HepG2 (cell line): ENCODE data around the gene PIEZO1. TPM values are rescaled to one million over a fixed set of nuclear protein-coding genes. Genes with fewer than 3 reads are reported as not detected.
A peak's percentile ranks its signal among the peaks of the same experiment; 100 is the strongest.

Experiments used
- ELF1 ChIP-seq: sonication (generic); formaldehyde crosslinking; IDR thresholded peaks from 2 replicates; pipeline ENCODE4 v1.4.0; 2020; ENCODE audit warnings: missing genetic modification reagents
- ISL2 ChIP-seq: sonication (generic); formaldehyde crosslinking; IDR thresholded peaks from 2 replicates; pipeline ENCODE4 v1.5.0; 2020; ENCODE audit warnings: missing genetic modification reagents
- MXD4 ChIP-seq: IDR thresholded peaks from 2 replicates; pipeline ENCODE4 v1.6.1; 2016; ENCODE audit warnings: mild to moderate bottlenecking, missing biosample characterization, missing genetic modification reagents
- NRL ChIP-seq: sonication (generic); formaldehyde crosslinking; IDR thresholded peaks from 2 replicates; pipeline ENCODE4 v1.5.0; 2020; ENCODE audit warnings: missing genetic modification reagents, mild to moderate bottlenecking, moderate library complexity, borderline replicate concordance
- ZNF224 ChIP-seq: sonication (generic); formaldehyde crosslinking; IDR thresholded peaks from 2 replicates; pipeline ENCODE4 v1.5.0; 2020; ENCODE audit warnings: mild to moderate bottlenecking, missing genetic modification reagents
- ZNF512 ChIP-seq: sonication (generic); formaldehyde crosslinking; IDR thresholded peaks from 2 replicates; pipeline ENCODE4 v1.4.0; 2020; ENCODE audit warnings: mild to moderate bottlenecking, missing genetic modification reagents
- polyA plus RNA-seq, 8 experiments: library from polyadenylated mRNA; depleted of rRNA in 3 of 8; stranded (reverse) in 7 of 8; unstranded in 1 of 8; fragments of >200 nt; fragmentation: Illumina TruSeq in 4 of 8; extraction: Trizol in 4 of 8; gene quantifications; 2 replicates each; pipeline versions ENCODE4 v1.2.1 to v1.2.3, GENCODE V29; 2011 to 2016; ENCODE audit warnings: low read depth in 4 of 8, missing spikeins in 1 of 8, mixed read lengths in 1 of 8; ENCODE audit not compliant: insufficient read depth in 1 of 8
- total RNA-seq, 5 experiments: library from RNA; depleted of rRNA; stranded (reverse); fragments of >200 nt; fragmentation: Illumina TruSeq; extraction: Trizol; gene quantifications; 2 replicates each; pipeline ENCODE4 v1.2.3, GENCODE V29; 2016; ENCODE audit warnings: low read depth in 1 of 5
- TF ChIP-seq, protein P1 (sequence below): sonication (generic); formaldehyde crosslinking; IDR thresholded peaks from 2 replicates; pipeline ENCODE4 v1.9.0; 2021; ENCODE audit warnings: missing genetic modification reagents, mild to moderate bottlenecking, borderline replicate concordance
- TF ChIP-seq, protein P2 (sequence below), 2 experiments: fragments of 450-650 bp in 1 of 2; sonication (generic) in 1 of 2; formaldehyde crosslinking in 1 of 2; IDR thresholded peaks; 2 replicates each; pipeline versions ENCODE4 v1.6.1 to v1.8.0; 2016 to 2022; ENCODE audit warnings: antibody characterized with exemption in 1 of 2, mild to moderate bottlenecking in 1 of 2, missing genetic modification reagents in 1 of 2
- TF ChIP-seq, protein P3 (sequence below): sonication (generic); formaldehyde crosslinking; IDR thresholded peaks from 2 replicates; pipeline ENCODE4 v1.4.0; 2020; ENCODE audit warnings: missing genetic modification reagents

The PIEZO1 gene
- total and polyA plus RNA-seq, 2 of the 13 experiments (the other 11 are each of a cell fraction or from before 2014, with no cell fraction given), result 67.9 to 85.0 TPM

GRCh38 chr16:88804552-88805339 lies 19.7 kb upstream of the PIEZO1 start (continued):
- TF ChIP-seq ZNF512 (CRISPR knock-in tag) (no peak), MXD4 (peak; percentile 44; the same call in 1 of the 2 replicates), ELF1 (no peak), ISL2 (CRISPR knock-in tag) (peak; percentile 28; the same call in 1 of the 2 replicates), NRL (peak; percentile 88; the same call in 1 of the 2 replicates), ZNF224 (CRISPR knock-in tag) (no peak)
- TF ChIP-seq, protein P1, sequence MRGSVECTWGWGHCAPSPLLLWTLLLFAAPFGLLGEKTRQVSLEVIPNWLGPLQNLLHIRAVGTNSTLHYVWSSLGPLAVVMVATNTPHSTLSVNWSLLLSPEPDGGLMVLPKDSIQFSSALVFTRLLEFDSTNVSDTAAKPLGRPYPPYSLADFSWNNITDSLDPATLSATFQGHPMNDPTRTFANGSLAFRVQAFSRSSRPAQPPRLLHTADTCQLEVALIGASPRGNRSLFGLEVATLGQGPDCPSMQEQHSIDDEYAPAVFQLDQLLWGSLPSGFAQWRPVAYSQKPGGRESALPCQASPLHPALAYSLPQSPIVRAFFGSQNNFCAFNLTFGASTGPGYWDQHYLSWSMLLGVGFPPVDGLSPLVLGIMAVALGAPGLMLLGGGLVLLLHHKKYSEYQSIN (CRISPR knock-in tag), result no peak
- TF ChIP-seq, protein P2, sequence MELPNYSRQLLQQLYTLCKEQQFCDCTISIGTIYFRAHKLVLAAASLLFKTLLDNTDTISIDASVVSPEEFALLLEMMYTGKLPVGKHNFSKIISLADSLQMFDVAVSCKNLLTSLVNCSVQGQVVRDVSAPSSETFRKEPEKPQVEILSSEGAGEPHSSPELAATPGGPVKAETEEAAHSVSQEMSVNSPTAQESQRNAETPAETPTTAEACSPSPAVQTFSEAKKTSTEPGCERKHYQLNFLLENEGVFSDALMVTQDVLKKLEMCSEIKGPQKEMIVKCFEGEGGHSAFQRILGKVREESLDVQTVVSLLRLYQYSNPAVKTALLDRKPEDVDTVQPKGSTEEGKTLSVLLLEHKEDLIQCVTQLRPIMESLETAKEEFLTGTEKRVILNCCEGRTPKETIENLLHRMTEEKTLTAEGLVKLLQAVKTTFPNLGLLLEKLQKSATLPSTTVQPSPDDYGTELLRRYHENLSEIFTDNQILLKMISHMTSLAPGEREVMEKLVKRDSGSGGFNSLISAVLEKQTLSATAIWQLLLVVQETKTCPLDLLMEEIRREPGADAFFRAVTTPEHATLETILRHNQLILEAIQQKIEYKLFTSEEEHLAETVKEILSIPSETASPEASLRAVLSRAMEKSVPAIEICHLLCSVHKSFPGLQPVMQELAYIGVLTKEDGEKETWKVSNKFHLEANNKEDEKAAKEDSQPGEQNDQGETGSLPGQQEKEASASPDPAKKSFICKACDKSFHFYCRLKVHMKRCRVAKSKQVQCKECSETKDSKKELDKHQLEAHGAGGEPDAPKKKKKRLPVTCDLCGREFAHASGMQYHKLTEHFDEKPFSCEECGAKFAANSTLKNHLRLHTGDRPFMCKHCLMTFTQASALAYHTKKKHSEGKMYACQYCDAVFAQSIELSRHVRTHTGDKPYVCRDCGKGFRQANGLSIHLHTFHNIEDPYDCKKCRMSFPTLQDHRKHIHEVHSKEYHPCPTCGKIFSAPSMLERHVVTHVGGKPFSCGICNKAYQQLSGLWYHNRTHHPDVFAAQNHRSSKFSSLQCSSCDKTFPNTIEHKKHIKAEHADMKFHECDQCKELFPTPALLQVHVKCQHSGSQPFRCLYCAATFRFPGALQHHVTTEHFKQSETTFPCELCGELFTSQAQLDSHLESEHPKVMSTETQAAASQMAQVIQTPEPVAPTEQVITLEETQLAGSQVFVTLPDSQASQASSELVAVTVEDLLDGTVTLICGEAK (IDR thresholded peaks at IDR 0.05), result no peak
- TF ChIP-seq, protein P2 (CRISPR knock-in tag; IDR thresholded peaks at IDR 0.05), result peak; percentile 53; the same call in 1 of the 2 replicates
- TF ChIP-seq, protein P3, sequence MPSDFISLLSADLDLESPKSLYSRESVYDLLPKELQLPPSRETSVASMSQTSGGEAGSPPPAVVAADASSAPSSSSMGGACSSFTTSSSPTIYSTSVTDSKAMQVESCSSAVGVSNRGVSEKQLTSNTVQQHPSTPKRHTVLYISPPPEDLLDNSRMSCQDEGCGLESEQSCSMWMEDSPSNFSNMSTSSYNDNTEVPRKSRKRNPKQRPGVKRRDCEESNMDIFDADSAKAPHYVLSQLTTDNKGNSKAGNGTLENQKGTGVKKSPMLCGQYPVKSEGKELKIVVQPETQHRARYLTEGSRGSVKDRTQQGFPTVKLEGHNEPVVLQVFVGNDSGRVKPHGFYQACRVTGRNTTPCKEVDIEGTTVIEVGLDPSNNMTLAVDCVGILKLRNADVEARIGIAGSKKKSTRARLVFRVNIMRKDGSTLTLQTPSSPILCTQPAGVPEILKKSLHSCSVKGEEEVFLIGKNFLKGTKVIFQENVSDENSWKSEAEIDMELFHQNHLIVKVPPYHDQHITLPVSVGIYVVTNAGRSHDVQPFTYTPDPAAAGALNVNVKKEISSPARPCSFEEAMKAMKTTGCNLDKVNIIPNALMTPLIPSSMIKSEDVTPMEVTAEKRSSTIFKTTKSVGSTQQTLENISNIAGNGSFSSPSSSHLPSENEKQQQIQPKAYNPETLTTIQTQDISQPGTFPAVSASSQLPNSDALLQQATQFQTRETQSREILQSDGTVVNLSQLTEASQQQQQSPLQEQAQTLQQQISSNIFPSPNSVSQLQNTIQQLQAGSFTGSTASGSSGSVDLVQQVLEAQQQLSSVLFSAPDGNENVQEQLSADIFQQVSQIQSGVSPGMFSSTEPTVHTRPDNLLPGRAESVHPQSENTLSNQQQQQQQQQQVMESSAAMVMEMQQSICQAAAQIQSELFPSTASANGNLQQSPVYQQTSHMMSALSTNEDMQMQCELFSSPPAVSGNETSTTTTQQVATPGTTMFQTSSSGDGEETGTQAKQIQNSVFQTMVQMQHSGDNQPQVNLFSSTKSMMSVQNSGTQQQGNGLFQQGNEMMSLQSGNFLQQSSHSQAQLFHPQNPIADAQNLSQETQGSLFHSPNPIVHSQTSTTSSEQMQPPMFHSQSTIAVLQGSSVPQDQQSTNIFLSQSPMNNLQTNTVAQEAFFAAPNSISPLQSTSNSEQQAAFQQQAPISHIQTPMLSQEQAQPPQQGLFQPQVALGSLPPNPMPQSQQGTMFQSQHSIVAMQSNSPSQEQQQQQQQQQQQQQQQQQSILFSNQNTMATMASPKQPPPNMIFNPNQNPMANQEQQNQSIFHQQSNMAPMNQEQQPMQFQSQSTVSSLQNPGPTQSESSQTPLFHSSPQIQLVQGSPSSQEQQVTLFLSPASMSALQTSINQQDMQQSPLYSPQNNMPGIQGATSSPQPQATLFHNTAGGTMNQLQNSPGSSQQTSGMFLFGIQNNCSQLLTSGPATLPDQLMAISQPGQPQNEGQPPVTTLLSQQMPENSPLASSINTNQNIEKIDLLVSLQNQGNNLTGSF (CRISPR knock-in tag), result no peak
